Stimulated activated CD4-positive, alpha-beta T cell treated with anti-CD3 and anti-CD28 coated beads, Interleukin-1b, Interleukin-23, amount 100 ng/mL, for 1 hour (primary cell): ENCODE results near the gene RNF34.
A peak's percentile ranks its signal among the peaks of the same experiment; 100 is the strongest.

Source experiments
- DNase-seq, 2 donors: peaks; one replicate each; pipeline ENCODE4 v3.0.0-alpha.2; 2020; ENCODE audit warnings: low read depth in 2 of 2

The RNF34 gene

DNA sequence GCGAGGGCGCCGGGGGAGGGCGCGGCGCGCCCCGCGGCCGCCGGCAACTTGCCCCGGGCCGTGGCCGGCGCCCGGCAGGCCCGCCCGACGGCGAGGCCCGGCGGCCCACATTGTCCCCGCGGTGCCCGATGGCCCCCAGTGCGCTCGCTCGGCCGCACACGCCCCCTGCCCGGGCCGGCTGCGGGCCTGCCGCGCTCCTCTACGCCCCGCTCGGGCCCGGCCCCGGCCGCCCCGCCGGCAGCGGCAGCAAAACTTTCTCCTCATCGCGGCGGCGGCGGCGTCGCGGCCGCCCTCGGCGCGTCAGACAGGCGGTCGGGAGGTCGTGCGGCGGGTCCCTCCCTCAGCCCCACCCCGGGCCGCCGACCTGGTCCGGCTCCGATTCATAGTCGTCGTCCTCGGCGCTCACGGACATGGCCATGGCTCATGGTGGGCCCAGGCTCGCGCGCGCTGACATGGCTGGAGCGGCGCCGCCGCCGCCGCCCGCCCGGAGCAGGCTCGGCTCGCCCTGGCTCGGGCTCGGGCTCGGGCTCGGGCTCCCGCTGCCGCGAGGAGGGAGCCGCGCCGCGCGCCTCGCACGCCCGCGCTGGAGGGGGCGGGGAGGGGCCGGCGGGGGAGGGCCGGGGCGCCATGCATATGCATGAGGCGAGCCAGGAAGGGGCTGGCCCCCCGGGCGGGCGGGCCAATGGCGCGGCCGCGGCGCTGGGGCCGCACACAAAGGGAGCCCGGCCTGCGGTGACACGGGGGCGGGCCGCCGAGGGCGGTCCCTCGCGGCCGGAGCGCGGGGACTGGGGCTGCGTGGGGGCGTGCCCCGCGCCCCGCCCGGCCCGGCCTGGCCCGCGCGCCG is 67.1 kb downstream of the RNF34 start:
- peak; percentile 68 to 81 for DNase-seq

DNA sequence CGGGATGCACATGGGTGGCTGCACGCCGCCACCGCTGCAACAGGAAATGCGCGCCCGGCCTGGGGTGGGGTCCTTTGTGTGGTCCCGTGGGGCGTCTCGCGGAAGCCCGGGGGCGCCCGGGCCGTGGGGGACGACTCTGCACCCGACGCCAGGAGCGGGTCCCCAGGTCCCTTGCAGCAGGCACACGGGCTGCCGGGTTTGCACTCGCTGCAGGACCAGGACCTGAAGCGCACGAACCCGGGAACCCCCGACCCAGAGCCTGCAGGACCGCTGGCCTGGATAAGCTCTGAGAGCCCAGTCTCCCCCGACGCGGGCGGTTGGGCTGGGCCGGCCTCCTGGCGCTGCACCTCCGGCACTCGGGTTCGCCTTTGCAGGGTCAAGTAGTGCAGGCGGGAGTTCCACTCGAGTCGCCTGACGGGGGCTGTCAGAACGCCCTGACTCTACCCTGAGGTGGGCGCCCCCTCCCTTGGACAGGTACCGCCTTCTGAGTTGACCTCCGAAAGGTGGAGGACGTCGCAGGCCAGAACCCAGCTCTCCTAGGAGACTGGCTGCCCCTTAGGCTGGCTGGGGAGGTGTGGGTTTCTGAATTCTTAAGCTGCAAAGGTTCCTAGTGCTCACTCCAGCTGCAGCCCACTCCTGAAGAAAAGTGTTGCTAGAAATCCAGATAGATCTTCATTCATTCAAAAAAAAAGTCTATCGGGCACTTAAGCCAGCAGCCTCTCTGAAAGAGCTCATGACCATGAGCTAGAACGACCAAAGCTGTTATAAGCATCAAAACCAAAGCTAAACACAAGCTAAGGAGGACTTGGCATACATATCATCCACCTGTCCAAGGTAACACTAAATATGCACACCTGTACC is 68.0 kb downstream of the RNF34 start:
- DNase-seq: no peak

DNA sequence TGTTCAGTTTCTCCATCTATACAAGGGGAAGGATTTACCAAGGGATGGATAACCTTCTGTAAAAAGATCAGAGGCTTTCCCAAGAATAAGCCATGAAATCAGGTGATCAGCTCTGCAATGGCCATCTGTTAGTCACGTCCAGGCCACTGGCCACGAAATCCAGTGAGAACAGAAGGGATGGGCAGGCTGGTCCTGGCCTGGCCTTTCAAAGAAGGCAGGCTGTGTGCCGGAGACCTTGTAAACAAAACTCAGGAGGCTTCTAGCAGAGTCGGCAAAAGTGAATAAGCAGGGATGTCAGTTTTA is 68.5 kb downstream of the RNF34 start:
- DNase-seq: no peak

DNA sequence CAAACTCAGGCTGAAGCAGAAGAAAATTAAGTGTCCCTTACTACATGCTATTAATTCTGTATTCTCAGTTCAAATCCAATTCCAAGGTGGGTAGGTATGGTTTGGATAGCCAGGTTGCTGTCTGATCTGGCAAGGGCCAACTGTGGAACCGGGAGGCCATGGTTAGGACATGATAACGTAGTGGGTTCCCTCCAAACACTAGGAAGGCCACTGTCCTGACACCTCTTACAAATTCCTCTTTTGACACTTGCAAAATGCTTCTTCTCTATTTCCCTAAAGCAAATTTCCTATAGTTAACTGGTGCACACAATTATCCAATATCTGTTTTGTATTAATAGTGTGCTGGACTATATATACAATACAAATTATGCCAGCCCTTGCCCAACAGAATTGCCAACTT is 70.8 kb downstream of the RNF34 start:
- no peak for DNase-seq

DNA sequence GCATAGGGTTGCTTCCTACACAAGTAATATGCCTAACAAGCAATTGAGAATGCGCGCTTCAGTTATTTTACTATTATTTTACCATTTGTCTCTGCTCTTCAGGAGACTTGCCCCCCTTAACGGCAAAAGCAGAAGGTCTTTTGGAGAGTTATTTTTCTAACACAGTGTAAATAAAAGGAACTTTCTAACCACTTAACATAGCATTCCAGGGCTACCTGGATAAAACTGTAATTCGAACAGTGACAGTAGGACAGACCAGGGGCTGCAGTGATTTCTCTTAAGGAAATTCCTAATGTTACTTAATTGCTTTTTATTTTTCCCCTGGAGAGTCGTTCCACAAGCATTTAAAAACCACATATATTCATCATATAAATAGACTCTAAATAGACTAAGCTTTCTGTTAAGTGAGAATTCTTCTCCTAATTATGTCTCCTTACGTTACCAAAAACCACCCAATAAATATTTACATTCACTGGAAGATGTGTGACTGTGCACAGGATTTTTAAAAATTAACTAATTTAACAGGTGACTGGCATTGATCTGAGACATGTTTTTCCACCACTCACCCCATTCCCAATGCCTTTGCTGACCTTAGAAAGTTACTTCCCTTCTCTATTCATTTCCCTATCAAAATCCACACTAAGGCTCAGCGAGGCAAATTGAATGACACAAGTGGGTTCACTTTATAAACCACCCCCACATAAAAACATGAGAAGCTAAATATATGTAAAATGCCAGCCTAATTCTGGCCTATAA is 72.4 kb downstream of the RNF34 start:
- DNase-seq: no peak
